Esophagus squamous epithelium (tissue), 4 donors: ENCODE data around the gene WSB2.

ENCODE experiments used
- CTCF ChIP-seq, 6 experiments: fragments of 450-650 bp in 4 of 6; fragments of 200-600 bp in 2 of 6; sonication (generic) in 2 of 6; IDR thresholded peaks; one replicate each; pipeline ENCODE4 v1.5.1; 2016 to 2019; ENCODE audit warnings: antibody characterized with exemption in 6 of 6, mild to moderate bottlenecking in 4 of 6, moderate library complexity in 4 of 6
- POLR2A ChIP-seq, 4 donors: fragments of 450-650 bp; IDR thresholded peaks; one replicate each; pipeline ENCODE4 v1.6.1; 2017; ENCODE audit warnings: antibody characterized with exemption in 4 of 4, mild to moderate bottlenecking in 4 of 4, moderate library complexity in 3 of 4

GRCh38 chr12:118065380-118065779 lies 4.4 kb upstream of the WSB2 start:
- TF ChIP-seq CTCF (IDR thresholded peaks at IDR 0.05) (no peak), POLR2A (IDR thresholded peaks at IDR 0.05) (no peak)
